GM21447 (cell line): ENCODE measurements around the gene FMN2.
"Not testable (repeated sequence)": the region's sequence is repeated elsewhere in the genome, so short reads cannot be mapped to it uniquely, and the experiment has no call there.

Experiments
- ATAC-seq: cut with Tn5 transposase; IDR thresholded peaks from one replicate; pipeline ENCODE4 v1.9.1; 2021; ENCODE audit not compliant: unreplicated experiment

The FMN2 gene

DNA sequence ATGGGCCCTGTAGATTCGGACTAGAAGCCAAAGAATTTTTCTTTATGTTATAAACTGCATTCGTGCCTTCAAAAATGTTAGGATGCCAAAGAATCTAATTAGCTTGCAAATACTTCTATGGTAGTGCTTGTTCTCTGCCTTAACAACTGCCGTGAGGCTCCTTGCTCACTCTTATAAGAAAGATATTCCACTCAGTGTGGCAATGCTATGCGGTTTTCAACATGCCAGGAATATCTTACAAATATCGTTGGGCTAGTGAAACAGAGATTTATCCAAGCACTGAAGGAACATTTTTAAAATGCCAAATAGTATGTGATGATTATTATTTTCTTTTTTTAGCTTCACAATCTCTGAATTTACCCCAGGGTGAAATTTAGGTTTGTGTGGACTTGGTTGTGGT is 322.0 kb downstream of the FMN2 start:
- ATAC-seq: no peak

DNA sequence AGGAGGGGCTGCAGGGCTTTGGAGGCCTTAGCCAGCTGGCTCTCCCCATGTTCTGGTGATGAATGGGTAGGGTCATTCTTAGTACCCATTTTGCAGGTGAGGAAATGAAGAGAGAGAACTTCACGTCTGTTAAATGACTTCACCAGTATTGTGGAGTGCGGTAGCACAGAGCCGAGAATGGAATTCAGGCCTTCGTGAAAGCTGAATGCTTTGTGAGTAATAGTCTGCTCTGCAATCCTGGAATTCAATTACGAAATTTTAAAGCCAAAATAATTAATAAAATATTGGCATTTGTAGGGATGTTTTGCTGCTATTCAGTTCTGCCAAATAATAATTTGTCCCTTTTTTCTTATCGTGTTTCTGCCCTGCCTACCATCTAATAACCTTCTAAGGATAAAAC is 322.6 kb downstream of the FMN2 start:
- no peak for ATAC-seq

- ATAC-seq: not testable (repeated sequence)
These were observed 323.3 kb downstream of the FMN2 start for GRCh38 chr1:240415011-240415410.

DNA sequence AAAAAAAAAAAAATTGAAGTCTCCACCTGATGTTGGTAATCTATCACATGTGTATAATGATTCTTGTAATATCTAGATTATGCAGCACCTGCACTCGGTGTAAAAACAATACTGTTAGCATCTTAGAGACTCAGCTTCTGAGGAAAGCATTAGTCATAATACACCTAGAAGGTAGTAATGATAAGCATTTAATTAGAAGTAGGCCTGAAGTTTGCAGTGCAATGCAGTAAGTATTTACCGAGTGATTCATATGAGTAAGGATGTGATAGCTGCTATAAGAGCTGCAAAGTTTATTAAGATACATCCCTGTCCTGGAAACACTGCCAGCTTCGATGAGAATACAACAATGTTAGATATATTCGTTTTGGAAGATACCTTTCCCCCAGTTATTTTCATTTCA is 323.8 kb downstream of the FMN2 start:
- no peak for ATAC-seq

DNA sequence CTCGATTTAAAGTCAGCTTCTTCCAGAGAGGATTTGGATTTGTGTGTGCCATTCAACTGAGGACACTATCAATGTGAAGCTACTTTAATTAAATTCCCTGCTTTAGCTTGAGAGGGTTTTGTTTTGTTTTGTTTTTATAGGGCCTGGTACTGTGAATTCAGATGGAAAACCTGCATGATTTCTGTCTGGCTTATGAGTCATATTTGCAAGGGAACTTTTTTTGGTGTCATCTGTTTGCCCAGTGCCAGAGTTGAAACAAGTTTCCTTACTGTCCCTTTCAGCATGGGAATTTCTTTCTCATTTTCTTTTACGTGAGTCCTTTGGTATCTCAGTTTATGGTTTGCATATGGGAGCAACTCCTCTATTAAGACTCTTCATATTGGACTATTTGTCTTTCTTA is 325.6 kb downstream of the FMN2 start:
- no peak for ATAC-seq

DNA sequence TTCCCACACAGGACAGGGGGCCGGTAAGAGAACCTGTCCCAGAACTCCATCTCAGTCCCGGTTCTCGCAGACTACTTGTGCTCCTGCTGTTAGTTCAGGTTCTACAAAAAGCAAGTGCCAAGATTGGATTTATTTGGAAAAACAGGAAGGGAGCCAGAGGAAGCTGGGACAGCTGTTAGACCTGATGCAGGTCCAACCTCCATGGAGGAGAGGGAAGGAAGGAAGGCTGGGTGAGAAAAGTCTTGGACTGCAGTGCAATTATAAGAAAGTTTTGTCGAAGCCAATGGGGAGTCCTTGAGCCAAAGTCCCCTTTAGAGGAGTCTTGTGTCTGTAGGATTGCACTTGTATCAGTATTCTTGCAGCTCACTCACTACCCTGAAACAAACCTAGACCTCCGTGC is 329.1 kb downstream of the FMN2 start:
- ATAC-seq: no peak

DNA sequence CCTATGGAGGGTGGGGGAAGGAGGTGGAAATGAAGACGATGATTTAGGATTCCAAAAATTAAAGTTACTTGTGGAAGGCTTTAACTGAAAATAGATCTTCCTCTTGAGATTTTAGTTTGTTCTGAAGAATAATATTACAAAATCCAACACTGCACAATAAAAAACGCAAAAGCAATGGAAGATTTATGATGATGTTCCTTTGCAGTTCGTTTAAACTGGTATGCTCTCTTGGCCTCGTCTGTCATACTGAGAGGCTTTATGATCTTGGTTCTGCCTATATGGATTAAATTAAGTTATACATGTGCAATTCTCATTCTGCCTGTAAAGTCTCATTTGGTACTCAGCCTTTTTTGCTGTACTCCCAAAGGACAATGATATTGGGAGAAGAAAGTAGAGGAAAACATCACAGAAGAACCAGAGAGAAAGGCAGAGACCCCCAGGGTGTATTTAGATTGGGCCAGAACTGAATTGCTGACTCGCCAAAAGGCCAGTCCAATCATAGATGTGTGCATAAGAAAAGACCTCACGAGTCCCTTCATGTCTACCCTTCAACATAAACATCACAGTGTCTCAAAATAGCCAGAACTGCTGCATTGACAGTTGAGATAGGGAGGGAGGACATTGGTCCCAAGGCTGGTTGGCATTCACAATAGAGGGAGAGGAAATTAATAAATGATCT is 331.7 kb downstream of the FMN2 start:
- ATAC-seq: no peak

GRCh38 chr1:240424740-240425464 is 333.2 kb downstream of the FMN2 start:
- no peak for ATAC-seq

DNA sequence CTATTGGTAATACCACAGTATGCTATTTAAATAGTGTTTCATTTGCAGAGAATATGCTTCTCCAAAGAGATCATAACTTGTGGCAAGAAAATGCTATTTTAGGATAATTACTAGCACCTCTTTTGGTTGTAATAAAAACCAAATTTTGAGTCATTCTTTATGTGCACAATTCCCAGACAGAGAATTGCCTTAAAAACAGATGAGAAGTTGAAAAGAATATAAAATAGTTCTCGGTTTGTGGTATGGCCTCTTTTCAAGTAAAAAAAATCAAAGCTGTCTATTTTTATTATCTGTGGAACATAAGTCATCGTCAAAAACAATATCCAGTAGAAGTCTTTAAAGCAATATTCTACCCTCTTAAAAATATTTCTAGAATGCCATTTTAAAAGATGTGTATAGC is 334.4 kb downstream of the FMN2 start:
- ATAC-seq: no peak

DNA sequence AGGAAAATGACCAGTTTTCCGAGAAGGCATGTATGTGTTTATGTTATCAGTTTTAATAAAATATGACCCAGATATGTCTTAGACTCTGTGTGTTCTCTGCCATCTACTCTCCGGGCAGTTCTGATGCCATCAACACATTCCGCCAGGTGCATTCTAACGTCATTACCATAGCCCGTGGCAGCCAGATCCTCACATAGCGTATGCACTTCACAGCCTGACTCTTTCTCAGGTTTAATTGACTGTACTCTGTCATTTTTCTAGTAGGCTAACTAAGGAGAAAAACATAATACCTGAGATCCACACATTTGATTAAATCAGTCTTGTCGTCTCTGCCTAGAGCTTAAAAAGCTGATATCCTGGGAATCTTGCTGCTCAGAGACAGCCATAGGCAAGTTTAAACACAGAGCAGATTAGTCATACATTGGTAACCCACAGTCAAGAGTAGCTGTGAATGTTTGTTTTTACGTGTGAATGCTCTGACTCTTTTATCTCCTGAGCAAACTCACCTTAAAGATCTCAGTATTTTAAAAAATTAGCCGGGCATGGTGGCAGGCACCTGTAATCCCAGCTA is 344.4 kb downstream of the FMN2 start:
- ATAC-seq: no peak

GRCh38 chr1:240441669-240442068 is 350.0 kb downstream of the FMN2 start:
- no peak for ATAC-seq

GRCh38 chr1:240445369-240445768 is 353.7 kb downstream of the FMN2 start:
- no peak for ATAC-seq

DNA sequence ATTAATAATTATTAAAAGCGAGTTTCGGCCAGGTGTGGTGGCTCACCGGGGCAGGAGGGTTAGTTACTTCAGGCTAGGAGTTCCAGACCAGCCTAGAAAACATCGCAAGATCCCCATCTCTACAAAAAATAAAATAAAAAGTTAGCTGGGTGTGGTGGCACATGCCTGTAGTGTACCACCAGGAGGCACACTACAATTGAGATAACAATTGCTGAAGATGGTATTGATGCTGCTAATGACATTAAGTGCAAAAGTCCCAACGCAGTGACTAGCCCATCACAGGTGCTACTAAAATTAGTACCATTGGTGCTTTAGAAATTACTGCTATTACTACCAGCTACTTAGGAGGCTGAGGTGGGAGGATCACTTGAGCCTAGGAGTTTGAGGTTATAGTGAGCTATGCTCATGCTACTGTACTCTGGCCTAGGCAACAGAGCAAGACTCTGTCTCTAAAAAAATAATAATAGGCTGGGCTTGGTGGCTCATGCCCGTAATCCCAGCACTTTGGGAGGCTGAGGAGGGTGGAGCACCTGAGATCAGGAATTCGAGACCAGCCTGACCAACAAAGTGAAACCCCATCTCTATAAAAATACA is 363.6 kb downstream of the FMN2 start:
- ATAC-seq: no peak

GRCh38 chr1:240457203-240457602 is 365.5 kb downstream of the FMN2 start:
- no peak for ATAC-seq

GRCh38 chr1:240462277-240462676 is 370.6 kb downstream of the FMN2 start:
- no peak for ATAC-seq

DNA sequence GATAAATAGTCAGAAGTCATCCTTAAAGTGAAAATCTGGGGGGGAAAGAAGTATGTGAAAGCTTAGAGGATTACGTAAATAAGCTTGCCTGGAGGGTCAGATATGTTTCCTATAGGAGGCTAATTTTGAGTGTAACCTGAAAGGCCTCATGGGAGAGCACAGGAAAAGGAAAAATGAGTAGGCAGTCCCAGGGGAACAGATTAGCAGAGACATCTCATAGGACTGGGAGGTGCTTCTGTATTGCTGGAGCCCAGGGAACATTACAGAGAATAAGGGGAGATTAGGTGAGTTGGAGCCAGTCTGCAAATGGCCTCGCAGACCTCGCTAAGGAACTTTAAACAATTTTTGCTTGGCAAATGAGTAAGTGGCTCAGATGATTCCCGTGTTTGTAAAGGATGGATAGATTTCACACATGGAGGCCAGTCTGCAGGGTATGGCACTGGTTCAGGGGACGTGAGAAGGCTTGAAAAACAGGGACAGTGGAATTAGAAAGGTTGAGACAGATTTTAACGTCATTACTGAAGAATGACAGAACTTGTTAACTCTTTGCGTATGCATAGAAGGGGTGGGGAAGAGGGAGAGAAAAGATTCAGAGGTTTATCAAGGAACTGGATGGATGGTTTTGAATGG is 371.2 kb downstream of the FMN2 start:
- ATAC-seq: no peak

DNA sequence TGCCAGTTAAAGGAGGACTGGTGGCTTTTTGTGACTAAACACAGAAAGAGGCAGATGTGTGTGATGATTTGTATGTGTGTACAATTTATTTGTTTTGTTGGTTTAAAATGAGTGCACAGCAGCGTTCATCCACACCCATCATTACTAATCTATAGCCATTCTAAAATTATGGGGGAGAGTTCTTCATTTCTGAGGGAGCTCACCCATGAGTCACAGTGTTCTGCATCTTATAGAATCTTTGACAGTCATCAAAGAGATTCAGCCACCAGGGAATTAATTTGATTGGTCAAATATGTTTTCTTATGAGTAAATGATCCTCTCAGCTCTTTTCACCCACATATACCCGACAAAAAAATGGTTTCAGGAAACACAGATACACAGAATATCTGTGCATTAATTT is 372.4 kb downstream of the FMN2 start:
- no peak for ATAC-seq

DNA sequence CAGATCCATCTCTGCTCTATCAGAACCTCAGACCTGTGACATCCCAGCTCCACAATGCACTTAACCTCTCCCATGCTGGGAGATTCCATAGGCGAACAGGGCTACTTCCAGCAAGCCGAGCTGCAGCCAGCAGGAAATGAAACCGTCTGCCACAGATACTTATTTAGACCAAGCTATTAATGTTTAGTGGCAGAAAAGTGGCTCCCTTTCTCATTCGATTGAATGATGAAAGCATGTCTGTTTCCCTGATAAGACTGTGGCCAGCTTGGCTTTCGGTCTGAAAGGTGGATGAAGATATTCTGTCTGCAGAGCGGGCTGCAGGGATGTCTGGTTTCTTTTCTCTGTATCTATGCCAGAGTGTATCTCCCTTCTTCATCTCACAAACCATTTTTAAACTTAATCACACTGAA is 373.9 kb downstream of the FMN2 start:
- no peak for ATAC-seq

DNA sequence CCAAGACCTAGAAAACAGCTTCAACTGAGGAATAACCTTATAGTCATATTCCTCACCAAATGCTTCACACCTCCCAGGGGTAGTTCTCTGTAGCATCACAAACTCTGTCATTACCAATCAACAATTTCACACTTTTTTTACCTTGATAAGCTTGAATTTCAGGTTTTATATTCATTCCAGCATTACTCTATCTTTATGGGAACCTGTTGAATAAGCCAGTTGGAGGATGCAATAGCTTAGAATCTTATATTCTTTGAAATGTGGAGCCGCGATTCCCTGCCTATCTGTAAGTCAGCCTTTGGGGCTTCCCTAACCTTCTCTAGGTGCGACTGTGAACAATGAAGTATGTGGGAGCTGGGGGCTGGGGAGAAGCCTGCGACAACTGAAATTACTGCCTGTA is 374.8 kb downstream of the FMN2 start:
- no peak for ATAC-seq

DNA sequence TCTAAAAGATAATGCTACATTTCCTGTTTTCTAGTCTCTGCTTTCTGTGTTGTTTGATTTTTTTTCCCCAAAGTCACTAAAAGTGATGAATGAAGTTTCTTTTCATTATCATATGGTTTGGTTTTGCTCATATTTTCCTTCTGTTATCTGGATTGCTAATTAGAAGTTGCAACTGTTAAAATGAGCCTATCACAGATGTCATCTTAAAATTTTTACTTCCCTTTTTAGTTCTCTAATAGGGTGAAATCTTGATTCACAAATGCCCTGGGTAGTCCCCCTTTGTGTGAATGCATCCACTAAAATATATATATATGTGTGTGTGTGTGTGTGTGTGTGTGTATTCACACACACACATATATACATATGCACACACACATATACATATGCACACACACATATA is 376.2 kb downstream of the FMN2 start:
- ATAC-seq: no peak

DNA sequence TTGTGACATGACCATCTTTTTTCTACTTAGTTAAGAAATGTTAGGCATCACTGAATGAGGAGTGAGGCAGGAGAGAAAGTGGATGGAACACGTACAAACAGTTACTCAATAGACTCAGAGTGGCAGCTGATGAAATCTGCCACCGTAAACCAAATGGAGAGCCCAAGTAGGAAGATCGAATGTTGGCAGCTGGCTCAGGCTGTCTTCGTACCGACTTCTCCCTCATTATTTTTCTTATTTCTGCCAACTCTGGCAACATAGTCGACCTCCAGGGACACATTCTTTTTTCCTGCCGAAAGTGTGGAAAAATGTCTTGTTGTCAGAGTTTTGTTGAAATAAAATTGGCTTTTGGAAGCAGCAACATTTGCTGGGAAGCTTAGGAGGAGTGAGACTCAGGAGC is 377.0 kb downstream of the FMN2 start:
- no peak for ATAC-seq
